ENCODE measurements around the gene ERC2. TPM values are rescaled to one million over a fixed set of nuclear protein-coding genes. Genes with fewer than 3 reads are reported as not detected.
A peak's percentile ranks its signal among the peaks of the same experiment; 100 is the strongest.

Gene ERC2
- total and polyA plus RNA-seq, 2 donors (not counting 1 experiment from before 2014, with no cell fraction given) = 0.14 to 0.17 TPM

DNA sequence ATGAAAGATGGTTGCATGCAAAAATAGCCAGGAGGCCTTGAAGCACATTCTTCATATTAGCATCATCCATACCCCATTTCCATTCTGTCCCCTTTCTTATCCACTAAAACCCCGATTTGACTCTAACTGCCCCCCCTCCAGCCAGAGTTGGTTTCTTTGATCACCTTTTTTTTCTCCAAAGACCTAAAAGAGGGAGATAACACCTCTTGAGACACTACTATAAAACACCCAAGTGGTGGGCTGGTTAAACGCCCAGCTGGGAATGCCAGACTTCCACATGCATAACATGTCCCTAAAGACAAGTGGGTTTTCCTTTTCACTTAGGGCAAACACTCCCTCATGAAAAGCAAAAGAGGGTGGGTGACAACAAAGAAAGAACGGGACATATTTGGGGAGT, 847.2 kb downstream of the ERC2 start:
- Histone ChIP-seq H4K20me1 (ENCODE audit: control insufficient read depth, extremely low read depth, insufficient read depth, low read length) (no peaks in the 10 kb centered on the region), H3K27ac (ENCODE audit: insufficient read depth, low read length) (no peak overlapping the region), H3K27me3 (ENCODE audit: control insufficient read depth, insufficient read depth, low read length) (no peaks in the 10 kb centered on the region), H2AFZ (ENCODE audit: low read length) (no peak overlapping the region), H3K4me1 (ENCODE audit: control insufficient read depth, extremely low read depth, insufficient read depth, low read length) (no peaks in the 10 kb centered on the region), H3K4me2 (ENCODE audit: extremely low read depth, insufficient read depth, low read length) (no peak overlapping the region), H3K4me3 (replicated peaks in 1 of 4; ENCODE audit: control extremely low read depth in 1 of 4, insufficient read depth in 1 of 4, low read depth in 3 of 4, low read length in 4 of 4) (no peak overlapping the region), H3K79me2 (ENCODE audit: control insufficient read depth, insufficient read depth, low read length) (no peaks in the 10 kb centered on the region), H3K36me3 (ENCODE audit: control insufficient read depth, insufficient read depth, low read length) (no peaks in the 10 kb centered on the region), H3K9ac (ENCODE audit: insufficient read depth, low read length) (no peak overlapping the region), H3K9me3 (ENCODE audit: control insufficient read depth, insufficient read depth, low read depth, low read length) (no peaks in the 10 kb centered on the region)
- TF ChIP-seq, protein P1, sequence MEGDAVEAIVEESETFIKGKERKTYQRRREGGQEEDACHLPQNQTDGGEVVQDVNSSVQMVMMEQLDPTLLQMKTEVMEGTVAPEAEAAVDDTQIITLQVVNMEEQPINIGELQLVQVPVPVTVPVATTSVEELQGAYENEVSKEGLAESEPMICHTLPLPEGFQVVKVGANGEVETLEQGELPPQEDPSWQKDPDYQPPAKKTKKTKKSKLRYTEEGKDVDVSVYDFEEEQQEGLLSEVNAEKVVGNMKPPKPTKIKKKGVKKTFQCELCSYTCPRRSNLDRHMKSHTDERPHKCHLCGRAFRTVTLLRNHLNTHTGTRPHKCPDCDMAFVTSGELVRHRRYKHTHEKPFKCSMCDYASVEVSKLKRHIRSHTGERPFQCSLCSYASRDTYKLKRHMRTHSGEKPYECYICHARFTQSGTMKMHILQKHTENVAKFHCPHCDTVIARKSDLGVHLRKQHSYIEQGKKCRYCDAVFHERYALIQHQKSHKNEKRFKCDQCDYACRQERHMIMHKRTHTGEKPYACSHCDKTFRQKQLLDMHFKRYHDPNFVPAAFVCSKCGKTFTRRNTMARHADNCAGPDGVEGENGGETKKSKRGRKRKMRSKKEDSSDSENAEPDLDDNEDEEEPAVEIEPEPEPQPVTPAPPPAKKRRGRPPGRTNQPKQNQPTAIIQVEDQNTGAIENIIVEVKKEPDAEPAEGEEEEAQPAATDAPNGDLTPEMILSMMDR (conservative IDR thresholded peaks at IDR 0.05 in 1 of 2, IDR thresholded peaks at IDR 0.05 in 1 of 2; ENCODE audit: low read depth in 1 of 2, low read length in 2 of 2) = no peak
- no peak for TF ChIP-seq EZH2 (IDR thresholded peaks at IDR 0.05; ENCODE audit: low read length, missing control alignments)
- no peak for DNase-seq (ENCODE audit: low read depth in 2 of 2)

DNA sequence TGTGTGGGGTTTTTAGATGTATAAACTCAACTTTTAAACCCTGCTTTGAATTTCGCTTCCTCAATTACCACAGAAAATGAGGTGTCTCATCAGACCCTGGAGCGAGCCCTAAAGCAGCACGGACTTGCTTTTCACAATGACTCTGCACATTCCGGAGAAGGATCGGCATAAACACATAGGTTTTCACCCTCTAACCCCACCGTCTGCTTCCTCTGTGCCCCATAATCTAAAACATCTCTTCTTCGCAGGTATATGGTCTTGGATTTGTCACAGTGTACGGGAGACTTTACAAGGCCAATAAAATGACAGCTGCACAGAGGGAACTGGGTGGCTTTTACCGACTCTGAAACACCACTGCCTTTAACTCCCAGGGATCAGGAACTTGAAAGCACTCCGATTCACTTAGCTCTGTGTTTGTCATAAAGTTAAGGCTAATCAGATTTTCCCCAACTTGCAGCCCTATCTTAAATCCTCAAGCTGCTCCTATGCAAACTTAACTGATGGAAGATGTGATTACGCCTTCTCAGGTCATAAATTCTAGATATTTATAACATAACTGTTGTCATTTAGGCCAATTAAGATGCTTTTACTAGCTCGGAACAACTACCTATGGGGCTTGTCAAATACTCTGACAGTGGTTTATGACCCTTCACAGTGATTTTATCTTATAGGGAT, 847.8 kb downstream of the ERC2 start:
- no peak overlapping the region for H3K4me3 ChIP-seq (replicated peaks in 1 of 4; ENCODE audit: control extremely low read depth in 1 of 4, insufficient read depth in 1 of 4, low read depth in 3 of 4, low read length in 4 of 4)
- no peak overlapping the region for H3K9ac ChIP-seq (ENCODE audit: insufficient read depth, low read length)
- no peak overlapping the region for H2AFZ ChIP-seq (ENCODE audit: low read length)
- H3K79me2 ChIP-seq (ENCODE audit: control insufficient read depth, insufficient read depth, low read length) = no peaks in the 10 kb centered on the region
- no peaks in the 10 kb centered on the region for H3K36me3 ChIP-seq (ENCODE audit: control insufficient read depth, insufficient read depth, low read length)
- H3K4me1 ChIP-seq (ENCODE audit: control insufficient read depth, extremely low read depth, insufficient read depth, low read length) = no peaks in the 10 kb centered on the region
- no peaks in the 10 kb centered on the region for H4K20me1 ChIP-seq (ENCODE audit: control insufficient read depth, extremely low read depth, insufficient read depth, low read length)
- H3K27ac ChIP-seq (ENCODE audit: insufficient read depth, low read length) = no peak overlapping the region
- H3K27me3 ChIP-seq (ENCODE audit: control insufficient read depth, insufficient read depth, low read length) = no peaks in the 10 kb centered on the region
- peak; percentile 43 to 88 for DNase-seq (ENCODE audit: low read depth in 2 of 2)
- TF ChIP-seq, protein P1 (conservative IDR thresholded peaks at IDR 0.05 in 1 of 2, IDR thresholded peaks at IDR 0.05 in 1 of 2; ENCODE audit: low read depth in 1 of 2, low read length in 2 of 2) = no peak
- TF ChIP-seq EZH2 (IDR thresholded peaks at IDR 0.05; ENCODE audit: low read length, missing control alignments) = no peak
- H3K4me2 ChIP-seq (ENCODE audit: extremely low read depth, insufficient read depth, low read length) = no peak overlapping the region
- no peaks in the 10 kb centered on the region for H3K9me3 ChIP-seq (ENCODE audit: control insufficient read depth, insufficient read depth, low read depth, low read length)

DNA sequence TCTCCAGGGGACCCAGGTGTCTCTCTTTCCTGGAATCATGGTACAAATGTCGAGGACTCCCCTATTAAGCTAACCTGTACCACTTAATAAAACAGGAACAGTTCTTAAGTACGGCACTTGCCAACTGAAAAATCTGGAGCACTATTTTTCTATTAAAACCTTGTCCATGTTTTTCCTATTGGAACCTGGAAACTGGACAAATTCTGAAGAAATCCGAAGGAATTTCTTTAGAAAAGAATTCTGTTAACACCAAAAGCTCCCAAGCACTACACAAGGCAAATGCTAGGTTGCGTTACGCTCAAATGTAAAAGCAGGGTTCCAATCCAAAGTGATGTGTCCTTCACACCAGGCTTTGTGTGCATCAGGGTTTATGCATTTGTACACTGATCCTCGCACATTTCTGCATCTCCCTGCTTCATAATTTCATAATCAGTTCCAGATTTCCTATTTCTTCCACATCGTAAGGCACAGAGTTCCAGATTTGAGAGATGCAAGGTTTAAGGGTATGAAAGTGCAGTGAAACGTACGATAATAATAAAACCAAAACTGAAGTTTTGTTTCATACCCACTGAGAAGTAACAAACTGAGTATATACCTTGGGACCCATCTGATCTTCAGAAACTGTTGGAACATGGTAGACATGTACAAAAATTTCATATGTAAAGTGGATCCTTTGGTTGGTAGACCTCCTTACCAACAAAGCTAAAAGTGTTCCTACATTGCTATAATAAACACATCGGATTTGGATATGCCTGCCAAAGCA, 849.0 kb downstream of the ERC2 start:
- DNase-seq (ENCODE audit: low read depth in 2 of 2) = no peak
- TF ChIP-seq, protein P1 (conservative IDR thresholded peaks at IDR 0.05 in 1 of 2, IDR thresholded peaks at IDR 0.05 in 1 of 2; ENCODE audit: low read depth in 1 of 2, low read length in 2 of 2) = no peak
- TF ChIP-seq EZH2 (IDR thresholded peaks at IDR 0.05; ENCODE audit: low read length, missing control alignments) = no peak
- H3K27ac ChIP-seq (ENCODE audit: insufficient read depth, low read length) = no peak overlapping the region
- H3K79me2 ChIP-seq (ENCODE audit: control insufficient read depth, insufficient read depth, low read length) = no peaks in the 10 kb centered on the region
- H3K4me1 ChIP-seq (ENCODE audit: control insufficient read depth, extremely low read depth, insufficient read depth, low read length) = no peaks in the 10 kb centered on the region
- H3K4me2 ChIP-seq (ENCODE audit: extremely low read depth, insufficient read depth, low read length) = no peak overlapping the region
- H3K27me3 ChIP-seq (ENCODE audit: control insufficient read depth, insufficient read depth, low read length) = no peaks in the 10 kb centered on the region
- H3K9me3 ChIP-seq (ENCODE audit: control insufficient read depth, insufficient read depth, low read depth, low read length) = no peaks in the 10 kb centered on the region
- H3K36me3 ChIP-seq (ENCODE audit: control insufficient read depth, insufficient read depth, low read length) = no peaks in the 10 kb centered on the region
- H4K20me1 ChIP-seq (ENCODE audit: control insufficient read depth, extremely low read depth, insufficient read depth, low read length) = no peaks in the 10 kb centered on the region
- no peak overlapping the region for H3K4me3 ChIP-seq (replicated peaks in 1 of 4; ENCODE audit: control extremely low read depth in 1 of 4, insufficient read depth in 1 of 4, low read depth in 3 of 4, low read length in 4 of 4)
- no peak overlapping the region for H3K9ac ChIP-seq (ENCODE audit: insufficient read depth, low read length)
- H2AFZ ChIP-seq (ENCODE audit: low read length) = no peak overlapping the region

Measured in fibroblast of lung (primary cell).